Motor neuron (in vitro differentiated cells): Measurements from ENCODE around the gene NDUFS8. TPM values are rescaled to one million over a fixed set of nuclear protein-coding genes. Genes with fewer than 3 reads are reported as not detected.
A peak's percentile ranks its signal among the peaks of the same experiment; 100 is the strongest.

Experiments used
- ATAC-seq, 8 experiments: fragments of 200-7000 bp; cut with Tn5 transposase; replicated peaks in 6 of 8; 2 replicates each; pipeline ENCODE4 v1.8.0; 2021; ENCODE audit warnings: mild to moderate bottlenecking in 8 of 8, moderate library complexity in 8 of 8
- H3K27ac ChIP-seq, 2 donors: fragments of 250-450 bp; sonication (Bioruptor Pico); 2 replicates each; pipeline ENCODE4 v1.9.0; 2021; ENCODE audit warnings: antibody characterized with exemption in 2 of 2, mild to moderate bottlenecking in 2 of 2, moderate library complexity in 1 of 2
- H3K4me1 ChIP-seq, 2 donors: fragments of 250-450 bp; sonication (Bioruptor Pico); replicated peaks in 1 of 2; 2 replicates each; pipeline ENCODE4 v1.6.1; 2021; ENCODE audit warnings: antibody characterized with exemption in 2 of 2, mild to moderate bottlenecking in 2 of 2, moderate library complexity in 1 of 2
- H3K4me3 ChIP-seq, 5 donors: fragments of 250-450 bp; sonication (Bioruptor Pico); 2 replicates each; pipeline ENCODE4 v1.9.0; 2021; ENCODE audit warnings: antibody characterized with exemption in 5 of 5, mild to moderate bottlenecking in 5 of 5, moderate library complexity in 4 of 5
- WGBS, 10 experiments: fragments of 450-650 bp; shearing (Covaris generic); methylation state at CpG; one replicate each; pipeline ENCODE4 v1.0.0; 2022; 5-methylcytosine and 5-hydroxymethylcytosine counted together
- in situ Hi-C, 9 experiments: fragments of 400-800 bp; cut with MboI; loops; one replicate each; pipeline ENCODE4 v1.15.0; 2021; ENCODE audit warnings: low sequenced_read_pairs in 9 of 9, low pct_unique_long_range_greater_than_20kb in 2 of 9; ENCODE audit not compliant: unreplicated experiment in 9 of 9
- total RNA-seq, 8 experiments: library from RNA; unstranded; fragments of 300-600 nt; gene quantifications; 2 replicates each; pipeline versions ENCODE4 v1.2.3 to v1.2.4, GENCODE V29; 2022

NDUFS8 gene
- total RNA-seq, 8 experiments from 2014 or later: 139 to 265 (median 167) TPM

DNA sequence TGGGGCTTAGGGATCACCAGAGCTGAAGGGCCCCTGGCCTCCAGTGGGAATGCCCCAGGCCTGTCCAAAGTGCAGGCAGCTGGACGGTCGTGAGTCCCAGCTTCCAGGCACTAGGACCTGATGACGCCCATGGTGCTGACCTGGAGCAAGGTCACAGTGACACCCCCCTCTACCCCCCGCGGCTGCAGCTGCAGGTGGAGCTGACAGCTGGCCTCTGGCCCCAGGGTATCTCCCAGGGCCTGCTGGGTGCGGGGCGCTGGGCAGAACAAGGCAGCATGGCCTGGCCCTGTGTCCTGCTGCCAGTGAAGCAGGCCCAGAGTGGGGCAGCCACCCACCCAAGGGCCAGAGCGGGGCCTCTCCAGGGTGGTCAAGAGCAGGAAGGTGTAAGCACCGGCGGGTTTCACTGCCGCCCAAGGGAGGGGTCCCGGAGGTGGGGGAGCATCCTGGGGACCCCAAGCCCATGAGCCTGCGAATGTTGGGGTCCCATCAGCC lies 7.8 kb downstream of the NDUFS8 start:
- ATAC-seq: peak in 3 of 8 experiments; percentile 13 to 46 (median 17)
- Histone ChIP-seq H3K4me1 (peaks cover 9 to 27% of the 10 kb centered on the region in 2 donors), H3K27ac (no peak overlapping the region), H3K4me3 (no peak overlapping the region)
- in situ Hi-C loops: no loop called here
- WGBS, 10 experiments: 29 to 40% methylated on average over 2 to 5 of the region's 13 CpGs; no CpG with 5 or more reads in 8 of the 10 experiments

DNA sequence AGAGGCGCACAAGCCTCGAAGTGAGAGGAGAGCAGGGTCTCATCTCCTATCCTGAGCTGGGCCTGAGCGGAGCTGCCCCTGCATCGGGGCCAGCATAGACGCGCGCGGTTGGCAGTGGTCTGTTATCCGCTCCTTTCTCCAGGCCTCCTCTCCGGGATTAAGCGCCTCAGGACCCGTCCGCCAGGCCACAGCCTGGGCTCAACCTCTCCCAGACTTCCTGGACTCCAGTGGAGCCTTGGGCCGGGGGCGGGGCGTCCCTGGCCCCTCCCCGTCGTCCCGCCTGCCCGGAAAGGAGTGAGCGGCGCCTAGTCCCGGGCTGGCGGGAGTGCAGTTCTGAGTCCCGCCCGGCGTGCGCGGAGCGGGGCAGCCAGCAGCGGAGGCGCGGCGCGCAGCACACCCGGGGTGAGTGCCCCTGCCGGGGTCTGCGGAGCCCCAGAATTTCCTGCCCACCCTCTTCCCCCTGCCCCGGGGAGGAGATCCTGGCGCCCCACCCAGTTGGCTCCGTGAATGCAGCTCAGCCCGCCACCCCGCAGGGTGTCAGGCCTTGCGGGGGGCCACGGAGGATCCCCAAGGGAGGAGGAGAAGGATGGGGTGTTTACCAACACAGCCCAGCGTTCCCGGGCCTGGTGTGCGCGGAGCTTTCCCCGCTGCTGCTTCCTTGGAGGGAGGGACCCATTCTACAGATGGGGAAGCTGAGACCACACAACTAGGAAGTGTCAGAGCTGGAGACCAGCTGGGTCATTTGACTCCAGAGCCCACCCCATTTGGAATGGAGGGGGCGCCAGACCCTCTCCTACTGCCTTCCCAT lies 8.4 kb downstream of the NDUFS8 start, which contains the start of gene TCIRG1:
TCIRG1 (plus strand) TSS at position 308 of the 808 bp plus-strand sequence. CDS start 2,247 bp downstream, outside the sequence.
- in situ Hi-C loops: no loop called here
- 0 to 65% (median 20%) methylated on average over 1 to 4 of the region's 51 CpGs; no CpG with 5 or more reads in 7 of the 10 experiments for WGBS, 10 experiments
- ATAC-seq: peak in 7 of 8 experiments; percentile 4 to 82 (median 31)

DNA sequence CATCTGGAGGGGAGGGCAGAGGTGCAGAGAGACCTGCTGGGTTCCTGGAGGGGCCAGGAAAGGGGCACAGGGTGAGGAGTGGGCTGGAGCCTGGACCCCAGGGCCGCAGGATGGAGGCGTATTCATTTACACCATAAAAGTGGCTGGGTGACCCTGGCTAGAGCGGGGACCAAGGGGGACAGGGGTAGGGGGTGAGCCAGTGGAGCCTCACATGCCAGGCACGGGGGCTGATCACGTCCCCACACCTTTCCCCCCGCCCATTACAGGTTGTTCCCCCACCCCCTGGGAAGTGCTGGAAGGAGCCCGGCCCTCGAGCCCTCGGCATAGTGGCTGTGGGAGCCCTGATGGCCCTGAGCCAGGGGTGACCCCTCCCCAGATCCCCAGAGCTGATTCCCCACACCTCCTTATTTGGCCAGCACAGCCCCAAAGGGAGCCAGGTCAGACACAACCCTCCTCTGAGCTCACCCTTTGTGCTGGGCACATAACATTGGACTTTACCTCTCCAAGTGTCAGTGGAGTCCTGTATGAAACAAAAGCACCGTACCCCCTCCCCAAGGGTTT lies 9.1 kb downstream of the NDUFS8 start:
- H3K4me3 ChIP-seq: no peak overlapping the region
- ATAC-seq: no peak
- H3K4me1 ChIP-seq: peaks cover 18 to 39% of the 10 kb centered on the region in 2 donors
- no CpG with 5 or more reads among the region's 10 CpGs for WGBS, 10 experiments
- in situ Hi-C loops: no loop called here
- H3K27ac ChIP-seq: no peak overlapping the region

More for the DNA sequence above, 8.4 kb downstream of the NDUFS8 start, which contains the start of gene TCIRG1:
- H3K4me1 ChIP-seq: peaks cover 16 to 33% of the 10 kb centered on the region in 2 donors
- H3K4me3 ChIP-seq: no peak within 1 kb of the TSS
- no peak within 1 kb of the TSS for H3K27ac ChIP-seq

DNA sequence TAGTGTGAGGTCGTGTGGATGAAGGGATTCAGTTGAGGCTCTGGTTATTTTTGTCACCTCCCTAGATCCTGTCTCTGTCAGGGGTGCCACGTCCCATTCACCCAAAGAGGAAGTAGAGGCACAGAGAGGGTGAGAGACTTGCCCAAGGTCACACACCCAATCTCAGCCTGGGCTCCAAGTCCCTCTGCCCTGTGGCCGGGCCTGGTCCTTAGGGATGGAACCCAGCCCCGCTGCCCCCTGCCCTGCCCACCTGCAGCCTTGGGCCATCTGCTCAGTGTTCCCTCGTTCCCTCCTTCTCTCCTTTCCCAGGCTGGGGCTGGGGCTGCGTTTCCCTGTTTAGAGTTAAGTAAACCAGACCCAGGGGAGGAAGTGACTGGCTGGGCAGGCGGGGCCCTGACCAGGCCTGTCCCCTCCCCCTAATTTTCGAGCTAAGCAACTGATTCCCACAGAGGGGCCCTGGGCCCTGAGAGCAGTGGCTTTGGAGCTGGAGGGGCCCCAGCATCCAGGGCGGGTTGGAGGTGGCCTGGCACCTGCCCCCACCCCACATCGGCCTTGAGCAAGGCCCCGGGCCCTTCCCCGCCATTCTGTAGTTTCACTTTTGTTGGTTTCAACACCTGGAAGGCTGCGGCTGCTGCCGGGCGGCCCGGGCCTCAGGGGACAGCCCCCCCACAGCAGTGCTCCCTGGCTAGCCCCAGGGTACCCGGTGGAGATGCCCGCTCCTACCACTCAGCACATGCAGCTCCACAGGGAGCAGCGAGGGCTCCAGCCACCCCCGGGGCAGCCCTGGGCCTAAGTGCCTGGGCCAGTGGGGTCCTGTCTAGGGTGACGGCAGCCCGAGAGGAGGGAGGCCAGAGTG lies 9.8 kb downstream of the NDUFS8 start:
- no peak overlapping the region for H3K4me3 ChIP-seq
- H3K4me1 ChIP-seq: peaks cover 18 to 39% of the 10 kb centered on the region in 2 donors
- H3K27ac ChIP-seq: peak overlapping the region in 1 of 2 donors; percentile 51
- peak in 2 of 8 experiments; percentile 4 to 17 for ATAC-seq
- in situ Hi-C loops: no loop called here
- 0 to 100% (median 28%) methylated on average over 1 to 4 of the region's 22 CpGs; no CpG with 5 or more reads in 6 of the 10 experiments for WGBS, 10 experiments

DNA sequence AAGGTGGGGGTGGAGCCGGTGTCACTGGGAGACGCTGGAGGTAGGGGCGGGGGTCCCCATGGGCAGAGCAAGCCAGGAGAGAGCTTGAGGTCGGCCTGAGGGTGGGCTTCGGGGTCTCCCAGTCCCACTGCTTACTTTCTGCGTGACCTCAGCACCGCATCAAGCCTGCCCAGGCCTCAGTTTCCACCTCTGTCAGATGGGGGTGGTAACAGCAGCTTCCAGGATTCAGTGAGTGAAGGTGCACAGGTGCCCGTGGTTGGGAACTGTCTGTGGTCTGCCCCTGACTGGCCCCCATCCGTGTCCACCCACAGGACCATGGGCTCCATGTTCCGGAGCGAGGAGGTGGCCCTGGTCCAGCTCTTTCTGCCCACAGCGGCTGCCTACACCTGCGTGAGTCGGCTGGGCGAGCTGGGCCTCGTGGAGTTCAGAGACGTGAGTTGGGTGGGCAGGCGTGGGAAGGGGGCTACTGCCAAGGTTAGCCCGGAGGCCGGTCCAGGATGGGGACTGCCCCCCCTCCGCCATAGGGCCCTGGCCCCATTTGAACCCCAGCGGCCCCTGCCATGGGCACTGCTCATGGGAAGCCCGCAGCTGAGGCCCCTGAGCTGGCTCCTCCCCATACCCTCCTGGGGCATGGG lies 10.6 kb downstream of the NDUFS8 start:
- H3K27ac ChIP-seq: no peak overlapping the region
- in situ Hi-C loops: no loop called here
- peaks cover 18 to 39% of the 10 kb centered on the region in 2 donors for H3K4me1 ChIP-seq
- 90 to 100% methylated on average over 2 of the region's 23 CpGs; no CpG with 5 or more reads in 8 of the 10 experiments for WGBS, 10 experiments
- ATAC-seq: no peak
- H3K4me3 ChIP-seq: no peak overlapping the region

DNA sequence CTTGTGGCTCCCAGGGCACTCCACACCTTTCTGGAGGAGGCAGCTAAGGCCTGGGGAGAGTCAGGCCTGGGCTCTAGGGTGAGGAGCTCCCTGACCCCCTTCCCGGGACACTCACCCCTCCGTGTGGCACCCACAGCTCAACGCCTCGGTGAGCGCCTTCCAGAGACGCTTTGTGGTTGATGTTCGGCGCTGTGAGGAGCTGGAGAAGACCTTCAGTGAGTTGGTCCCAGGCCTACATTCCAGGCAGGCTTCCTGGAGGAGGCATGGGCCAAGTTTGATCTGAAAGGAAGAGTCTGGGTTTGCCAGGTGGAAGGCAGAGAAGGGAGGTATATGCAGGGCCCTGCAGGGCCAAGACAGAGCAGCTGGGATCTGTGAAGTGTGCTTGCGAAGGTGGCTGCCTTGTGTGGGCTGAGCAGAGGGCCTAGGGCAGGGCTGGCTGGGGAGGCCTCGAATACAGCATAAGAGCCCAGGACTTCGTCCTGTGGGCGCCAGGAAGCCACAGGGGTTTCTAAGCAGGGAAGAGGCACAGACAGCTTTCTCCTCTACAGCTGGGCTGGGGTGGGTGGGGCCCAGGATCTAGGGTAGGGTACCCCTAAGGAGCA lies 11.2 kb downstream of the NDUFS8 start:
- no peak overlapping the region for H3K4me3 ChIP-seq
- 80 to 100% methylated on average over 1 to 4 of the region's 12 CpGs; no CpG with 5 or more reads in 8 of the 10 experiments for WGBS, 10 experiments
- peaks cover 18 to 39% of the 10 kb centered on the region in 2 donors for H3K4me1 ChIP-seq
- ATAC-seq: no peak
- in situ Hi-C loops: no loop called here
- no peak overlapping the region for H3K27ac ChIP-seq

DNA sequence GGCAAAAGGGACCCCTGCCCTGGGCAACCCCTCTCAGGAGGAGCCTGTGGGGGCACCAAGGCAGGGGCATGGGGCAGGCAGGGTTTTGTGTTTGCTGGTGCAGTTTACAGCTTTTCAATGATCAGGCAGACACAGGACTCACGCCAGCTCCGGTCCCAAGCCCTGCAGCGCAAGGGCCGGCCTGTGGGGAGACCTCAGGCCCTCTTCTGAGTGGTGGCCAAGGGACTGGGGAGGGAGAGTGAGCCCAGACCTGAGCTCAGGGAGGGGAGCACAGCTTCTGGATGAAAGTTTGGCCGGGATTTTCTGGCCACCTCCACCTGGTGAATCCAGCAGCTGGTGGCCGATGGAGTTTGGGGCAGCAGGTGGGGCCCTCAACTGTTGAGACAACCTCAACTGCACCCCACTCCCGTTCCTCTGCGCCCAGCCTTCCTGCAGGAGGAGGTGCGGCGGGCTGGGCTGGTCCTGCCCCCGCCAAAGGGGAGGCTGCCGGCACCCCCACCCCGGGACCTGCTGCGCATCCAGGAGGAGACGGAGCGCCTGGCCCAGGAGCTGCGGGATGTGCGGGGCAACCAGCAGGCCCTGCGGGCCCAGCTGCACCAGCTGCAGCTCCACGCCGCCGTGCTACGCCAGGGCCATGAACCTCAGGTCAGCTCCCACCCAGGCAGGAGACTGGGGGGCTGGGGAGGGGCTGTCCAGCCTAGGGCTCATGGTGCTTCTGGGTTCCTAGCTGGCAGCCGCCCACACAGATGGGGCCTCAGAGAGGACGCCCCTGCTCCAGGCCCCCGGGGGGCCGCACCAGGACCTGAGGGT lies 11.9 kb downstream of the NDUFS8 start:
- in situ Hi-C loops: no loop called here
- peak in 1 of 8 experiments; percentile 0 for ATAC-seq
- 70 to 83% (median 78%) methylated on average over 2 to 9 of the region's 27 CpGs; no CpG with 5 or more reads in 5 of the 10 experiments for WGBS, 10 experiments
- Histone ChIP-seq H3K27ac (peak overlapping the region in 1 of 2 donors; percentile 89), H3K4me1 (peaks cover 18 to 39% of the 10 kb centered on the region in 2 donors), H3K4me3 (no peak overlapping the region)

DNA sequence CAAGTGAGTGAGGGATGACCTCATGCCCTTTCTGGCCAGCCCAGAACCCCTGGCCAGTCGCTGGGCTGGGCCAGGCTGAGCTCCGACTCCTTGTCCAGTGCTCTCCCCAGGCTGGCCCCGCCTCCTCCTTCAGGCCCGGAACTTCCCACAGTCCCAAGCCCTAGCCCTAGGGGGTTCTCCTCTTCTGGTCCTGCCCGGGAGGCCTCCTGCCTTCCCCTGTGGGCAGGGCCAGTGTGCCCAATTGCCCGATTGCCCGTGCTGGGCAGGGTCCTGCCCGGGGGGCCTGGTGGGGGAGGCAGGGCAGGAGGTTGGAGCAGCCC lies 12.5 kb downstream of the NDUFS8 start:
- Histone ChIP-seq H3K4me1 (peaks cover 17 to 38% of the 10 kb centered on the region in 2 donors), H3K27ac (peak overlapping the region; percentile 31 to 89), H3K4me3 (no peak overlapping the region)
- 34 to 78% methylated on average over 3 to 4 of the region's 8 CpGs; no CpG with 5 or more reads in 8 of the 10 experiments for WGBS, 10 experiments
- ATAC-seq: peak in 7 of 8 experiments; percentile 2 to 30 (median 20)
- in situ Hi-C loops: no loop called here

DNA sequence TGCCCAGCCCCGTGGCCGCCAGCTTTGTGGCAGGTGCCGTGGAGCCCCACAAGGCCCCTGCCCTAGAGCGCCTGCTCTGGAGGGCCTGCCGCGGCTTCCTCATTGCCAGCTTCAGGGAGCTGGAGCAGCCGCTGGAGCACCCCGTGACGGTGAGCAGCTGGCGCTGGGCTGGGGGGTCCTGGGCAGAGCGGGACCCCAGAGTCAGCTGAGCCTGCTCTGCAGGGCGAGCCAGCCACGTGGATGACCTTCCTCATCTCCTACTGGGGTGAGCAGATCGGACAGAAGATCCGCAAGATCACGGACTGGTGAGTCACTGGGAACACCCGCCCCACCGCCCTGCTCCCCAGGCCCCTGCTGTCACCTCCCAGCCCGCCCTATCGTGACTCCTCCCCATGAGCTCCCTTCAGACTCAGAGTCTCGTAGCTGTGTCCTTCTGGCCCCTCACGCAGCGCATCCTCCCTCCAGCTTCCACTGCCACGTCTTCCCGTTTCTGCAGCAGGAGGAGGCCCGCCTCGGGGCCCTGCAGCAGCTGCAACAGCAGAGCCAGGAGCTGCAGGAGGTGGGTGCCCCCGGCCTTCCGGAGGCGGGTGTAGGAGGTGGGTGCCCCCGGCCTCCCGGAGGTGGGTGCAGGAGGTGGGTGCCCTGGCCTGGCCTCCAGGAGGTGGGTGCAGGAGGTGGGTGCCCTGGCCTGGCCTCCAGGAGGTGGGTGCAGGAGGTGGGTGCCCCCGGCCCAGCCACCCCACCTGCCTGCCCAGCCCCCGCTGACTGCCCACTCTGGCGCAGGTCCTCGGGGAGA lies 13.1 kb downstream of the NDUFS8 start:
- Histone ChIP-seq H3K27ac (peak overlapping the region; percentile 31 to 89), H3K4me3 (no peak overlapping the region), H3K4me1 (peaks cover 14 to 32% of the 10 kb centered on the region in 2 donors)
- ATAC-seq: peak; percentile 51 to 89 (median 82)
- in situ Hi-C loops: no loop called here
- WGBS, 10 experiments: 20 to 73% methylated on average over 3 to 5 of the region's 36 CpGs; no CpG with 5 or more reads in 8 of the 10 experiments

DNA sequence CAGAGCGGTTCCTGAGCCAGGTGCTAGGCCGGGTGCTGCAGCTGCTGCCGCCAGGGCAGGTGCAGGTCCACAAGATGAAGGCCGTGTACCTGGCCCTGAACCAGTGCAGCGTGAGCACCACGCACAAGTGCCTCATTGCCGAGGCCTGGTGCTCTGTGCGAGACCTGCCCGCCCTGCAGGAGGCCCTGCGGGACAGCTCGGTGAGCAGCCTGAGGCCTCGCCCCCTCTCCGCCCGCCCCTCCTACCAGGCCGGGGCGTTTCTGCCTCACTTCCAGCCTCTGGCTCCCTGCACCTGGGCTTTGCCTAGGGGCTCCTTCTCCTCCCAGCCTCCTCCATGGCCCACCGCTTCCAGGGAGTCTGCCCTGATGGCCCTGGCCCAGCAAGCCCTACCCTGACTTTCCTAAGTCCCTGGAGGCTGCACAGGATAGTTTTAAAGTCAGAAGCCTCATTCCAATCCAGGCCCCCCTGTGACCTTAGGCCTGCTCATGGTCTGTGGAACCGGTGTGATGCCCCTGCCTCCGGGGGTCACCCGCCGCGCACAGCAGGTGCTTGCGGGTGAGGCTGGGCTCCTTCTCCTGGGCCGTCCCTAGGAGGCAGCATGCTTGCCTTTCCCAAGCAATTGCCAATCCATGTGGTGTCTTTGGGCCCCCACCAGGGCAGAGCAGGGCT lies 13.8 kb downstream of the NDUFS8 start:
- 80 to 95% methylated on average over 3 to 7 of the region's 24 CpGs; no CpG with 5 or more reads in 8 of the 10 experiments for WGBS, 10 experiments
- Histone ChIP-seq H3K27ac (peak overlapping the region; percentile 31 to 89), H3K4me1 (peaks cover 14 to 31% of the 10 kb centered on the region in 2 donors), H3K4me3 (no peak overlapping the region)
- ATAC-seq: peak in 5 of 8 experiments; percentile 1 to 15 (median 11)
- in situ Hi-C loops: no loop called here
